ENCODE measurements around the gene TPST2. TPM values are rescaled to one million over a fixed set of nuclear protein-coding genes. Genes with fewer than 3 reads are reported as not detected.

TPST2 gene
- total RNA-seq, 1 donor from 2014 or later: 22.5 TPM

DNA sequence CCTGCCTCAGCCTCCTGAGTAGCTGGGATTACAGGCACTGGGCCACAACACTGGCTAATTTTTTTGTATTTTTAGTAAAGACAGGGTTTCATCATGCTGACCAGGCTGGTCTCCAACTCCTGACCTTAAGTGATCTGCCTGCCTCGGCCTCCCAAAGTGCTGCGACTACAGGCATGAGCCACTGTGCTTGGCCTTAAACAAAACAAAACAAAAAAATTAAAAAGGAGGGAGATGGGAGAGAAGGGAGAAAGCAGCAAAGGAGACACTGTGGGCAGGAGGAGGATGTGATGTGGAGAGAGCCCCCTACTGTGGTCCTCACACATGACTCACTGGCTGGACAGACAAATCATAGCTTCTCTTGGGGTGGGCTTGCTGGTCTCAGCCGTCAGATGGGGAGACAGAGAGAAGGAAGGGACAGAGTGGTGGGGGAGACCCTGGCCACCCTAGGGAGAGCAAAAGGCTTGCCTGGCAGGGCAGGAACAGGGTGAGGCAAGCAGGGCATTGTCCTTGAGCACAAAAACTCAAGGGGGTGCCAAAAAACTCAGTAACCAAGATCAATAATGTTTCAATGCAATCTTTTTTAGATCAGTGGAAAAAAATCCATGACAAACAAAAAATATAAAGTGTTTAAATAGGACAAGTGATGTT, 31.6 kb downstream of the TPST2 start:
- TF ChIP-seq CTCF (conservative IDR thresholded peaks at IDR 0.05; ENCODE audit: low read depth, low read length): no peak
- no peak for DNase-seq (ENCODE audit: low read depth)
- no peak overlapping the region for H3K4me3 ChIP-seq (ENCODE audit: low read depth, low read length)

GRCh38 chr22:26556904-26557303, 33.0 kb downstream of the TPST2 start:
- DNase-seq (ENCODE audit: low read depth): no peak
- no peak for TF ChIP-seq CTCF (conservative IDR thresholded peaks at IDR 0.05; ENCODE audit: low read depth, low read length)
- no peak overlapping the region for H3K4me3 ChIP-seq (ENCODE audit: low read depth, low read length)

- no peak for DNase-seq (ENCODE audit: low read depth)
- TF ChIP-seq CTCF (conservative IDR thresholded peaks at IDR 0.05; ENCODE audit: low read depth, low read length): no peak
- H3K4me3 ChIP-seq (ENCODE audit: low read depth, low read length): no peak overlapping the region
Observed at GRCh38 chr22:26555478-26555877, 34.5 kb downstream of the TPST2 start.

GRCh38 chr22:26554956-26555355, 35.0 kb downstream of the TPST2 start:
- no peak overlapping the region for H3K4me3 ChIP-seq (ENCODE audit: low read depth, low read length)
- DNase-seq (ENCODE audit: low read depth): no peak
- no peak for TF ChIP-seq CTCF (conservative IDR thresholded peaks at IDR 0.05; ENCODE audit: low read depth, low read length)

DNA sequence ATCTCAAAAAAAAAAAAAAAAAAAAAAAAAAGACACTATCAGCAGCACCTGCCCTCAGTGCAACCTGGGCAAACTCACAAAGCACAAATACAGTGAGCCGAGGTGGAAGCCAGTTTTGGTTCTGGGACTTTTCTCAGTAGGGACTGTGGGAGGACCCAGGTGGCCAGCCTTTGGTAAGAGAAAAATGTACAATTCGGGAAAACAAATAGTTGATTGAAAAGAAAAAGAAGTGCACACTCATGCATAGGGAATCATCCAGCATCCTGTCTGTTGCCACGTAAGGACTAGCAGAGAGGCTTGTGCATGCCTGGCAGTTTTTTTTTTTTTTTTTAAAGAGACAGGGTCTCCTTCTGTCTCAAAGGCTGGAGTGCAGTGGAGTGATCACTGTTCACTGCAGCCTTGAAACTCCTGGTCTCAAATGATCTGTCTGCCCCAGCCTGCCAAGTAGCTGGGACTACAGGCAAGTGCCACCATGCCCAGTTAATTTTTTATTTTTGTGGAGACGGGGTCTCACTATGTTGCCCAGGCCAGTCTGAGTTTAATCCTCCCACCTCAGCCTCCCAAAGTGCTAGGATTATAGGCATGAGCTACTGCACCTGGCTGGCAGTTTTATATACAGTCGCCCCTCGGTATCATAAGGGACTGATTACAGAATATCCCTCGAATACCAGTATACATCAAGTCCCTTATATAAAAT, 36.7 kb downstream of the TPST2 start:
- TF ChIP-seq CTCF (conservative IDR thresholded peaks at IDR 0.05; ENCODE audit: low read depth, low read length): no peak
- H3K4me3 ChIP-seq (ENCODE audit: low read depth, low read length): no peak overlapping the region
- no peak for DNase-seq (ENCODE audit: low read depth)

DNA sequence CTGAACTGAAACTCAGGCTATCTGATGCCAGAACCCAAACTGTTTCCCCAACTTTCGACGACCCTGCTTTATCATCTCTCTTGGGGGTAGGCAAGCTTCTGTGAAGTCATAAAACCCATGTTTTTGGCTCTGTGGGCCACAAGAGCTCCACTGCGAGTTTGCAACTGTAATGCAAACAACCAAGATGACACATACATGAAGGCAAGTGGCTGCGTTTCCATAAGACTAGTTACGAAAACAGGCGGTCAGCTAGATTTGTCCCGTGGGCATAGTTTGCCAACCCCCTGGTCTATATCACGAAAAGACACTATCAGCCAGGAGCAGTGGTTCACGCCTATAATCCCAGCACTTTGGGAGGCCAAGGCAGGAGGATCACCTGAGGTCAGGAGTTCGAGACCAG, 37.5 kb downstream of the TPST2 start:
- TF ChIP-seq CTCF (conservative IDR thresholded peaks at IDR 0.05; ENCODE audit: low read depth, low read length): no peak
- no peak overlapping the region for H3K4me3 ChIP-seq (ENCODE audit: low read depth, low read length)
- no peak for DNase-seq (ENCODE audit: low read depth)

GRCh38 chr22:26551568-26551967, 38.4 kb downstream of the TPST2 start:
- no peak overlapping the region for H3K4me3 ChIP-seq (ENCODE audit: low read depth, low read length)
- TF ChIP-seq CTCF (conservative IDR thresholded peaks at IDR 0.05; ENCODE audit: low read depth, low read length): no peak
- no peak for DNase-seq (ENCODE audit: low read depth)
